PC-3 (cell line): ENCODE results near the gene LENG1.

Experiments
- EZH2 ChIP-seq: fragments of 300-600 bp; sonication (generic); IDR thresholded peaks from one replicate; pipeline ENCODE4 v1.6.1; 2017; ENCODE audit warnings: antibody characterized with exemption, mild to moderate bottlenecking, low read length; ENCODE audit not compliant: unreplicated experiment
- EZH2phosphoT487 ChIP-seq: fragments of 300-600 bp; sonication (generic); IDR thresholded peaks from 2 replicates; pipeline ENCODE4 v1.6.1; 2018; ENCODE audit warnings: mild to moderate bottlenecking, antibody characterized with exemption, low read length, borderline replicate concordance
- TF ChIP-seq, protein P1 (sequence below): fragments of 300-600 bp; sonication (generic); conservative IDR thresholded peaks from 2 replicates; pipeline ENCODE4 v1.5.1; 2017; ENCODE audit warnings: antibody characterized with exemption, low read depth, mild to moderate bottlenecking, low read length

DNA sequence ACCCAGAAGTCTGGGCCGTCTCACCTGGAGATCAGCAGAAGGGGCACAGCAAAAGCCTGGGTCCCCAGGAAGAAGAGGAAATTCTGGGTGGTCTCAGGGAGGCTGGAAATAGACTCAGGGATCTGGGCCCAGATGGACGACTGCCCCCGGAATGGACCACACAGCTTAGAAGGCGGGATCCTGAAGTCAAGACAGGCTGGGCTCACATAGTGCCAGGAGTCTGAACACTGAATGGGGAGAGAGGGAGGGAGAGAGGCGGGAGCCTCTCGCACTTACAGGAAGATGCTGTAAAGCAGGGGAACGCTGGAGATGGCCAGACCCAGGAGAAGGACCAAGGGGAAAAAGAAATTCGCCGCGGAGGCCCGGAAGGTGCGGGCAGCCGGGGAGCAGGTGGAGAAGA, 1.3 kb upstream of the LENG1 start:
- TF ChIP-seq, protein P1, sequence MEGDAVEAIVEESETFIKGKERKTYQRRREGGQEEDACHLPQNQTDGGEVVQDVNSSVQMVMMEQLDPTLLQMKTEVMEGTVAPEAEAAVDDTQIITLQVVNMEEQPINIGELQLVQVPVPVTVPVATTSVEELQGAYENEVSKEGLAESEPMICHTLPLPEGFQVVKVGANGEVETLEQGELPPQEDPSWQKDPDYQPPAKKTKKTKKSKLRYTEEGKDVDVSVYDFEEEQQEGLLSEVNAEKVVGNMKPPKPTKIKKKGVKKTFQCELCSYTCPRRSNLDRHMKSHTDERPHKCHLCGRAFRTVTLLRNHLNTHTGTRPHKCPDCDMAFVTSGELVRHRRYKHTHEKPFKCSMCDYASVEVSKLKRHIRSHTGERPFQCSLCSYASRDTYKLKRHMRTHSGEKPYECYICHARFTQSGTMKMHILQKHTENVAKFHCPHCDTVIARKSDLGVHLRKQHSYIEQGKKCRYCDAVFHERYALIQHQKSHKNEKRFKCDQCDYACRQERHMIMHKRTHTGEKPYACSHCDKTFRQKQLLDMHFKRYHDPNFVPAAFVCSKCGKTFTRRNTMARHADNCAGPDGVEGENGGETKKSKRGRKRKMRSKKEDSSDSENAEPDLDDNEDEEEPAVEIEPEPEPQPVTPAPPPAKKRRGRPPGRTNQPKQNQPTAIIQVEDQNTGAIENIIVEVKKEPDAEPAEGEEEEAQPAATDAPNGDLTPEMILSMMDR: no peak
- TF ChIP-seq EZH2 (no peak), EZH2phosphoT487 (no peak)
